ENCODE measurements around the gene CPD.

Gene CPD

GRCh38 chr17:30495586-30495985 lies 116.9 kb downstream of the CPD start:
- no peak for TF ChIP-seq CTCF (IDR thresholded peaks at IDR 0.05; ENCODE audit: low read depth, low read length)
- DNase-seq (ENCODE audit: low read depth in 2 of 2) = no peak
- H3K4me3 ChIP-seq (replicated peaks in 1 of 2; ENCODE audit: low read depth in 2 of 2, low read length in 2 of 2) = no peak overlapping the region

- no peak overlapping the region for H3K4me3 ChIP-seq (replicated peaks in 1 of 2; ENCODE audit: low read depth in 2 of 2, low read length in 2 of 2)
- DNase-seq (ENCODE audit: low read depth in 2 of 2) = no peak
- TF ChIP-seq CTCF (IDR thresholded peaks at IDR 0.05; ENCODE audit: low read depth, low read length) = no peak
Measured at GRCh38 chr17:30503558-30503957, 124.8 kb downstream of the CPD start.

- no peak for TF ChIP-seq CTCF (IDR thresholded peaks at IDR 0.05; ENCODE audit: low read depth, low read length)
- H3K4me3 ChIP-seq (replicated peaks in 1 of 2; ENCODE audit: low read depth in 2 of 2, low read length in 2 of 2) = no peak overlapping the region
- DNase-seq (ENCODE audit: low read depth in 2 of 2) = no peak
Measured at GRCh38 chr17:30505868-30506417, 127.2 kb downstream of the CPD start.

GRCh38 chr17:30506481-30506880 lies 127.8 kb downstream of the CPD start:
- H3K4me3 ChIP-seq (replicated peaks in 1 of 2; ENCODE audit: low read depth in 2 of 2, low read length in 2 of 2) = no peak overlapping the region
- DNase-seq (ENCODE audit: low read depth in 2 of 2) = no peak
- TF ChIP-seq CTCF (IDR thresholded peaks at IDR 0.05; ENCODE audit: low read depth, low read length) = no peak

- TF ChIP-seq CTCF (IDR thresholded peaks at IDR 0.05; ENCODE audit: low read depth, low read length) = no peak
- no peak overlapping the region for H3K4me3 ChIP-seq (replicated peaks in 1 of 2; ENCODE audit: low read depth in 2 of 2, low read length in 2 of 2)
- DNase-seq (ENCODE audit: low read depth in 2 of 2) = peak; percentile 10 to 83
Measured at GRCh38 chr17:30513346-30513745, 134.6 kb downstream of the CPD start.

- no peak for DNase-seq (ENCODE audit: low read depth in 2 of 2)
- peak; percentile 6 for TF ChIP-seq CTCF (IDR thresholded peaks at IDR 0.05; ENCODE audit: low read depth, low read length)
- H3K4me3 ChIP-seq (replicated peaks in 1 of 2; ENCODE audit: low read depth in 2 of 2, low read length in 2 of 2) = no peak overlapping the region
Measured at GRCh38 chr17:30514895-30515596, 136.3 kb downstream of the CPD start.

Data from cardiac fibroblast (primary cell).